WI38 (cell line): ENCODE measurements around the gene TSPAN14.

Experiments used
- H3K4me3 ChIP-seq: 2 replicates; pipeline ENCODE4 v1.5.1; 2011; ENCODE audit warnings: low read depth, mild to moderate bottlenecking, control low read depth, low read length
- CTCF ChIP-seq: IDR thresholded peaks from 2 replicates; pipeline ENCODE4 v1.5.1; 2012; ENCODE audit warnings: low read depth, mild to moderate bottlenecking, control low read depth, low read length

The TSPAN14 gene

GRCh38 chr10:80458263-80458625 lies 4.1 kb downstream of the TSPAN14 start:
- no peak overlapping the region for H3K4me3 ChIP-seq
- TF ChIP-seq CTCF, result no peak

GRCh38 chr10:80458638-80459037 lies 4.5 kb downstream of the TSPAN14 start:
- H3K4me3 ChIP-seq, result no peak overlapping the region
- TF ChIP-seq CTCF, result no peak

- TF ChIP-seq CTCF, result no peak
- H3K4me3 ChIP-seq, result no peak overlapping the region
Observed at GRCh38 chr10:80459047-80459865, 5.1 kb downstream of the TSPAN14 start.

GRCh38 chr10:80460399-80461207 lies 6.5 kb downstream of the TSPAN14 start:
- no peak for TF ChIP-seq CTCF

GRCh38 chr10:80461208-80462183 lies 7.4 kb downstream of the TSPAN14 start:
- TF ChIP-seq CTCF, result no peak
- no peak overlapping the region for H3K4me3 ChIP-seq

More at GRCh38 chr10:80460399-80461207, 6.5 kb downstream of the TSPAN14 start:
- no peak overlapping the region for H3K4me3 ChIP-seq

GRCh38 chr10:80462299-80462980 lies 8.3 kb downstream of the TSPAN14 start:
- no peak for TF ChIP-seq CTCF
- no peak overlapping the region for H3K4me3 ChIP-seq
